Epithelial cell of esophagus (primary cell): Measurements from ENCODE around the gene OR1L4.
A peak's percentile ranks its signal among the peaks of the same experiment; 100 is the strongest.

ENCODE experiments used
- DNase-seq: peaks from one replicate; pipeline ENCODE4 v3.0.0; 2010; ENCODE audit warnings: low read depth
- H3K4me3 ChIP-seq: 2 replicates; pipeline ENCODE4 v1.5.1; 2011; ENCODE audit warnings: mild to moderate bottlenecking, low read length, control low read depth
- TF ChIP-seq, protein P1 (sequence below): IDR thresholded peaks from 2 replicates; pipeline ENCODE4 v1.5.1; 2011; ENCODE audit warnings: low read depth, mild to moderate bottlenecking, low read length, control low read depth, inconsistent platforms; ENCODE audit not compliant: insufficient read depth; ENCODE audit errors: missing control alignments

OR1L4 gene, protein sequence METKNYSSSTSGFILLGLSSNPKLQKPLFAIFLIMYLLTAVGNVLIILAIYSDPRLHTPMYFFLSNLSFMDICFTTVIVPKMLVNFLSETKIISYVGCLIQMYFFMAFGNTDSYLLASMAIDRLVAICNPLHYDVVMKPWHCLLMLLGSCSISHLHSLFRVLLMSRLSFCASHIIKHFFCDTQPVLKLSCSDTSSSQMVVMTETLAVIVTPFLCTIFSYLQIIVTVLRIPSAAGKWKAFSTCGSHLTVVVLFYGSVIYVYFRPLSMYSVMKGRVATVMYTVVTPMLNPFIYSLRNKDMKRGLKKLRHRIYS

GRCh38 chr9:122723690-122724089 lies at the start of gene OR1L4:
Gene OR1L4 (plus strand): TSS chr9:122723990. CDS start chr9:122723990, 0 bp downstream.
- TF ChIP-seq, protein P1, sequence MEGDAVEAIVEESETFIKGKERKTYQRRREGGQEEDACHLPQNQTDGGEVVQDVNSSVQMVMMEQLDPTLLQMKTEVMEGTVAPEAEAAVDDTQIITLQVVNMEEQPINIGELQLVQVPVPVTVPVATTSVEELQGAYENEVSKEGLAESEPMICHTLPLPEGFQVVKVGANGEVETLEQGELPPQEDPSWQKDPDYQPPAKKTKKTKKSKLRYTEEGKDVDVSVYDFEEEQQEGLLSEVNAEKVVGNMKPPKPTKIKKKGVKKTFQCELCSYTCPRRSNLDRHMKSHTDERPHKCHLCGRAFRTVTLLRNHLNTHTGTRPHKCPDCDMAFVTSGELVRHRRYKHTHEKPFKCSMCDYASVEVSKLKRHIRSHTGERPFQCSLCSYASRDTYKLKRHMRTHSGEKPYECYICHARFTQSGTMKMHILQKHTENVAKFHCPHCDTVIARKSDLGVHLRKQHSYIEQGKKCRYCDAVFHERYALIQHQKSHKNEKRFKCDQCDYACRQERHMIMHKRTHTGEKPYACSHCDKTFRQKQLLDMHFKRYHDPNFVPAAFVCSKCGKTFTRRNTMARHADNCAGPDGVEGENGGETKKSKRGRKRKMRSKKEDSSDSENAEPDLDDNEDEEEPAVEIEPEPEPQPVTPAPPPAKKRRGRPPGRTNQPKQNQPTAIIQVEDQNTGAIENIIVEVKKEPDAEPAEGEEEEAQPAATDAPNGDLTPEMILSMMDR, result no peak
- H3K4me3 ChIP-seq, result no peak within 1 kb of the TSS
- no peak for DNase-seq

- no peak overlapping the region for H3K4me3 ChIP-seq
- TF ChIP-seq, protein P1, result no peak
- DNase-seq, result no peak
Measured at GRCh38 chr9:122684851-122685250, 38.9 kb upstream of the OR1L4 start.

DNA sequence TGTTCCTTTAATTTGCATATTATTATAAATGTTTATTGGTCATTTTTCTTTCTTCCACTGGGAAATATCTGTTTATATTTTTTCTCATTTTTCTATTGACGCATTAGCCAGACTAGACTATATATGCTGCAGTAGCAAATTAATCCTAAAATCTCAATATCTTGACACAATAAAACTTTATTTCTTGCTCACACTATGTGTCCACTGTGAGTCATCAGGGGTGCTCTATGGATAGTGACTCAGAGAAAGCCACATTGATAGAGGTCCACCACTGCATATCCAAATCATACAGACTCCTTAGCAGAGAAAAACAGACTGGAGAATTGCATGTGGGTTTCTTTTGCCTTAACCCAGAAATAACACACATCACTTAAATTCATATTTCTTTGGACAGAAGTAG lies 28.1 kb upstream of the OR1L4 start:
- TF ChIP-seq, protein P1, result no peak
- DNase-seq, result peak; percentile 26
- H3K4me3 ChIP-seq, result no peak overlapping the region

DNA sequence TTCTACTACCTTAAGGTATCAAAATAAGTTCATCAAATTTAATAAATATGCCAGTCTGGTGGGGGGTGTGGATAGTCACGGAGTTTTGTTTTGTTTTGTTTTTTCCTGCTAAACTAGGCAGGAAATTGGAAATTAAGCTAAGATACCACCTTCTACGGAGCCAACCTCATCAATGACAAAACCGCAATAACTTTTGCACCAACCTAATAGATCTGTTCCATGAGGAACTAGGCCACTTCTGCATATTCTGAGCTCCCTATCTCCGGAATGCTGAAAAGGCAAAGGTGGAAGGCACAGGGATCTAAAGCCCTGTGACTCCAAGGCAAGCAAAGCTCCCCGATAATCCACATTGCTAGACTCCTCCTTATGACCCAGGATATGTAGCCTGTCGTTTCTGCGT lies 5.8 kb upstream of the OR1L4 start:
- no peak overlapping the region for H3K4me3 ChIP-seq
- TF ChIP-seq, protein P1, result no peak
- DNase-seq, result no peak

DNA sequence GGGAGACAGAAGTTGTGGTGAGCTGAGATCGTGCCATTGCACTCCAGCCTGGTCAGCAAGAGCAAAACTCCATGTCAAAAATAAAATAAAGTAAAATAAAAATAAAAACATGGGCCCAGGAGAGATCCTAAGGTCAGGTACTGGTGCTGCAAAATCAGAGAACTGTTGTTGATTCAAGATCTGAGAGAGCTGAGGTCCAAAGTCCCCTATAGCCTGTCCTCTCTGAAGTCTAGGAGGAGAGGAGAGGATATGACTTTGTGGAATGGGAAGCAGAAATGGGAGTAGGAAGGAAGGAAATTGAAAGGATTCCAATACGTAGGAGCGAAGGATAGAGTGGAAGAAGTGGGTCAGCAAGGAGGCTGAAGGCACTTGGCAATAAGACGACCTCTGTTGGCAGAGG lies 4.6 kb upstream of the OR1L4 start:
- no peak for DNase-seq
- H3K4me3 ChIP-seq, result no peak overlapping the region
- TF ChIP-seq, protein P1, result no peak

DNA sequence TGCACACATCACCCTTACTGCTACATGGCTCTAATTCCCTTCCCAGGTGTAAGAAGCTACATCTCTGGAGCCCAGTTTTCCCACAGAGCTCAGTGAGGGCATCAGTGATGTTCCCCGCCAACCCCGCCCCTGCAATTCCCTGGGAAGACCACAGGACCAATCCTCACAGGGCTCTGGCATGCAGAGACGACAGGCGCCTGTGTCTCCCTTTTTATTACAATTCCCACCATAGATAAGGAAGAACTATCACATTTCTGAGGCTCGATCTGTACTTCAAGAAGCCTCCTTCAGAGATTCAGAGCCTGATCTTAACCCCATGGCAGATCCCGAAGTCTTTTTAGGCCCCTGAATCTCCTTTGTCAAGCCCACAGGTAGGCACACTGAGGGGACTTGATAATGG lies 18.2 kb downstream of the OR1L4 start, which contains the start of gene OR1L6:
Gene OR1L6, plus strand, starts transcription at position 301 of the 400 bp plus-strand sequence. CDS start 7,545 bp downstream, outside the sequence.
- DNase-seq, result no peak
- H3K4me3 ChIP-seq, result no peak within 1 kb of the TSS
- TF ChIP-seq, protein P1, result no peak

- H3K4me3 ChIP-seq, result no peak overlapping the region
- TF ChIP-seq, protein P1, result no peak
- no peak for DNase-seq
Measured at GRCh38 chr9:122754825-122755224, 31.0 kb downstream of the OR1L4 start.
